ENCODE results near the gene TMCO1.
"Not testable (repeated sequence)": the region's sequence is repeated elsewhere in the genome, so short reads cannot be mapped to it uniquely, and the experiment has no call there.

DNA sequence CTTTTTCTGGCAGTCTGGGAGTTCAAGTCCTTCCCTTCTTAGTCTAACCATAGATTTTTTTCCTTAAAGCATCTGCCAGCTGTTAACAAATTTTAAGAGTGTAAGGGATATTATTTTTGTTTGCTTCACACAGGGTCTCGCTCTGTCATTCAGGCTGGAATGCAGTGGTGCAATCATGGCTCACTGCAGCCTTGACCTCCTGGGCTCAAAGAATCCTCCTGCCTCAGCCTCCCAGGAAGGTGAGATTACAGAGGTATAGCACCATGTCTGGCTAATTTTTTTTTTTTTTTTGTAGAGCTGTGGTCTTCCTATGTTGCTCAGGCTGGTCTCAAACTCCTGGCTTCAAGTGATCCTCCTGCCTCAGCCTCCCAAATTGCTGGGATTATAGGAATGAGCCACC, 23.8 kb downstream of the TMCO1 start:
- TF ChIP-seq, protein P1, sequence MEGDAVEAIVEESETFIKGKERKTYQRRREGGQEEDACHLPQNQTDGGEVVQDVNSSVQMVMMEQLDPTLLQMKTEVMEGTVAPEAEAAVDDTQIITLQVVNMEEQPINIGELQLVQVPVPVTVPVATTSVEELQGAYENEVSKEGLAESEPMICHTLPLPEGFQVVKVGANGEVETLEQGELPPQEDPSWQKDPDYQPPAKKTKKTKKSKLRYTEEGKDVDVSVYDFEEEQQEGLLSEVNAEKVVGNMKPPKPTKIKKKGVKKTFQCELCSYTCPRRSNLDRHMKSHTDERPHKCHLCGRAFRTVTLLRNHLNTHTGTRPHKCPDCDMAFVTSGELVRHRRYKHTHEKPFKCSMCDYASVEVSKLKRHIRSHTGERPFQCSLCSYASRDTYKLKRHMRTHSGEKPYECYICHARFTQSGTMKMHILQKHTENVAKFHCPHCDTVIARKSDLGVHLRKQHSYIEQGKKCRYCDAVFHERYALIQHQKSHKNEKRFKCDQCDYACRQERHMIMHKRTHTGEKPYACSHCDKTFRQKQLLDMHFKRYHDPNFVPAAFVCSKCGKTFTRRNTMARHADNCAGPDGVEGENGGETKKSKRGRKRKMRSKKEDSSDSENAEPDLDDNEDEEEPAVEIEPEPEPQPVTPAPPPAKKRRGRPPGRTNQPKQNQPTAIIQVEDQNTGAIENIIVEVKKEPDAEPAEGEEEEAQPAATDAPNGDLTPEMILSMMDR (IDR thresholded peaks at IDR 0.05) = not testable (repeated sequence)
- not testable (repeated sequence) for TF ChIP-seq POLR2A (IDR thresholded peaks at IDR 0.05)

All from Peyer's patch (tissue), 4 donors.